HEK293 (cell line): Measurements from ENCODE around the gene TRPM5.

Experiments used
- CTCF ChIA-PET: fragments of 350-600 bp; formaldehyde crosslinking; extraction: SDS; loops from one replicate; lab custom pipeline; 2021; ENCODE audit warnings: antibody characterized with exemption; lab: Yijun Ruan, JAX
- POLR2A ChIA-PET: fragments of 300-600 bp; formaldehyde crosslinking; extraction: SDS; loops from one replicate; lab custom pipeline; 2020; ENCODE audit warnings: antibody characterized with exemption, inconsistent platforms; lab: Yijun Ruan, JAX
- H3K27ac ChIP-seq: fragments of 200-500 bp; sonication (Bioruptor generic); 2 replicates; pipeline ENCODE4 v1.5.1; 2014; ENCODE audit warnings: low read depth, low read length, control low read depth, inconsistent platforms; ENCODE audit errors: extremely low read depth
- H3K36me3 ChIP-seq, 2 experiments: fragments of 200-500 bp in 1 of 2; sonication (Bioruptor generic) in 1 of 2; 1 replicate in 1 of 2; 2 replicates in 1 of 2; pipeline ENCODE4 v1.5.1; 2014 to 2017; ENCODE audit warnings: inconsistent platforms in 2 of 2, low read length in 2 of 2; ENCODE audit not compliant: control insufficient read depth in 2 of 2, insufficient read depth in 1 of 2
- H3K4me1 ChIP-seq: fragments of 200-500 bp; sonication (Bioruptor generic); 2 replicates; pipeline ENCODE4 v1.5.1; 2014; ENCODE audit warnings: mild to moderate bottlenecking, low read length, inconsistent platforms; ENCODE audit not compliant: control insufficient read depth, insufficient read depth
- H3K4me3 ChIP-seq: 2 replicates; pipeline ENCODE4 v1.5.1; 2011; ENCODE audit warnings: low read depth, mild to moderate bottlenecking, control low read depth, low read length, moderate library complexity
- H3K9me3 ChIP-seq: fragments of 200-500 bp; sonication (Bioruptor generic); 2 replicates; pipeline ENCODE4 v1.5.1; 2014; ENCODE audit warnings: low read depth, low read length, inconsistent platforms; ENCODE audit not compliant: control insufficient read depth, insufficient read depth
- BCL11A ChIP-seq: fragments of 450-650 bp; formaldehyde crosslinking; IDR thresholded peaks from 2 replicates; pipeline ENCODE4 v1.5.1; 2016; ENCODE audit warnings: low read depth, missing biosample characterization, missing genetic modification characterization
- KLF9 ChIP-seq: fragments of 450-650 bp; formaldehyde crosslinking; IDR thresholded peaks from 2 replicates; pipeline ENCODE4 v1.5.1; 2016; ENCODE audit warnings: missing biosample characterization, missing genetic modification characterization, low read depth
- YY2 ChIP-seq: fragments of 450-650 bp; formaldehyde crosslinking; IDR thresholded peaks from 2 replicates; pipeline ENCODE4 v1.5.1; 2016; ENCODE audit warnings: missing biosample characterization, missing genetic modification characterization
- ZBTB48 ChIP-seq: fragments of 450-650 bp; formaldehyde crosslinking; IDR thresholded peaks from 2 replicates; pipeline ENCODE4 v1.5.1; 2016; ENCODE audit warnings: missing biosample characterization, missing genetic modification characterization
- ZFP41 ChIP-seq: fragments of 450-650 bp; formaldehyde crosslinking; IDR thresholded peaks from 2 replicates; pipeline ENCODE4 v1.5.1; 2016; ENCODE audit warnings: missing biosample characterization, missing genetic modification characterization, borderline replicate concordance
- ZIC2 ChIP-seq: fragments of 450-650 bp; formaldehyde crosslinking; IDR thresholded peaks from 2 replicates; pipeline ENCODE4 v1.5.1; 2016; ENCODE audit warnings: missing biosample characterization, missing genetic modification characterization
- ZNF133 ChIP-seq: fragments of 450-650 bp; formaldehyde crosslinking; IDR thresholded peaks from 2 replicates; pipeline ENCODE4 v1.5.1; 2016; ENCODE audit warnings: missing biosample characterization, missing genetic modification characterization
- ZNF148 ChIP-seq: fragments of 450-650 bp; formaldehyde crosslinking; IDR thresholded peaks from 2 replicates; pipeline ENCODE4 v1.5.0; 2017; ENCODE audit warnings: missing biosample characterization, missing genetic modification characterization, borderline replicate concordance
- ZNF16 ChIP-seq: fragments of 450-650 bp; formaldehyde crosslinking; IDR thresholded peaks from 2 replicates; pipeline ENCODE4 v1.5.1; 2016; ENCODE audit warnings: low read depth, missing biosample characterization, missing genetic modification characterization
- ZNF266 ChIP-seq: fragments of 450-650 bp; formaldehyde crosslinking; IDR thresholded peaks from 2 replicates; pipeline ENCODE4 v1.5.1; 2016; ENCODE audit warnings: missing biosample characterization, missing genetic modification characterization, low read depth
- ZNF280D ChIP-seq: fragments of 450-650 bp; formaldehyde crosslinking; IDR thresholded peaks from 2 replicates; pipeline ENCODE4 v1.5.1; 2016; ENCODE audit warnings: missing biosample characterization, missing genetic modification characterization
- ZNF302 ChIP-seq: fragments of 450-650 bp; formaldehyde crosslinking; IDR thresholded peaks from 2 replicates; pipeline ENCODE4 v1.5.1; 2016; ENCODE audit warnings: missing biosample characterization, missing genetic modification characterization, low read depth
- ZNF501 ChIP-seq: fragments of 450-650 bp; formaldehyde crosslinking; IDR thresholded peaks from 2 replicates; pipeline ENCODE4 v1.5.1; 2016; ENCODE audit warnings: missing biosample characterization, missing genetic modification characterization
- ZNF529 ChIP-seq: fragments of 450-650 bp; formaldehyde crosslinking; IDR thresholded peaks from 2 replicates; pipeline ENCODE4 v1.5.1; 2017; ENCODE audit warnings: missing genetic modification characterization, missing biosample characterization; ENCODE audit not compliant: insufficient replicate concordance
- ZNF548 ChIP-seq: fragments of 450-650 bp; formaldehyde crosslinking; IDR thresholded peaks from 2 replicates; pipeline ENCODE4 v1.5.1; 2016; ENCODE audit warnings: missing biosample characterization, missing genetic modification characterization
- ZNF560 ChIP-seq: fragments of 450-650 bp; formaldehyde crosslinking; IDR thresholded peaks from 2 replicates; pipeline ENCODE4 v1.5.1; 2017; ENCODE audit warnings: missing biosample characterization, missing genetic modification characterization, borderline replicate concordance
- ZNF561 ChIP-seq: fragments of 450-650 bp; IDR thresholded peaks from 2 replicates; pipeline ENCODE4 v1.5.1; 2018; ENCODE audit warnings: missing biosample characterization, missing genetic modification characterization, borderline replicate concordance
- ZNF580 ChIP-seq: fragments of 450-650 bp; formaldehyde crosslinking; IDR thresholded peaks from 2 replicates; pipeline ENCODE4 v1.5.1; 2016; ENCODE audit warnings: missing biosample characterization, missing genetic modification characterization
- ZNF610 ChIP-seq: fragments of 450-650 bp; formaldehyde crosslinking; IDR thresholded peaks from 2 replicates; pipeline ENCODE4 v1.5.1; 2016; ENCODE audit warnings: missing biosample characterization, missing genetic modification characterization, borderline replicate concordance
- ZNF629 ChIP-seq: fragments of 450-650 bp; formaldehyde crosslinking; IDR thresholded peaks from 2 replicates; pipeline ENCODE4 v1.5.1; 2017; ENCODE audit warnings: missing biosample characterization, missing genetic modification characterization
- ZNF768 ChIP-seq: fragments of 450-650 bp; formaldehyde crosslinking; IDR thresholded peaks from 2 replicates; pipeline ENCODE4 v1.5.1; 2018; ENCODE audit warnings: missing biosample characterization, mild to moderate bottlenecking, missing genetic modification characterization
- ZNF792 ChIP-seq: fragments of 450-650 bp; formaldehyde crosslinking; IDR thresholded peaks from 2 replicates; pipeline ENCODE4 v1.5.1; 2016; ENCODE audit warnings: missing biosample characterization, missing genetic modification characterization
- ZNF843 ChIP-seq: fragments of 450-650 bp; formaldehyde crosslinking; IDR thresholded peaks from 2 replicates; pipeline ENCODE4 v1.5.1; 2016; ENCODE audit warnings: missing biosample characterization, missing genetic modification characterization

Gene TRPM5

GRCh38 chr11:2424811-2425495, 19.4 kb downstream of the TRPM5 start (continued):
- no peak for TF ChIP-seq ZNF561 (tag by site-specific recombination)
- TF ChIP-seq ZNF548, result no peak
- TF ChIP-seq KLF9 (tag by site-specific recombination), result no peak

- H3K4me1 ChIP-seq, result no peaks in the 10 kb centered on the region
- no peaks in the 10 kb centered on the region for H3K36me3 ChIP-seq
- H3K4me3 ChIP-seq, result no peak overlapping the region
- no peak overlapping the region for H3K27ac ChIP-seq
- TF ChIP-seq BCL11A, result no peak
- TF ChIP-seq ZNF148 (tag by site-specific recombination), result no peak
- no peak for TF ChIP-seq ZNF133 (tag by site-specific recombination)
- no peak for TF ChIP-seq ZNF501 (tag by site-specific recombination)
- TF ChIP-seq ZNF768 (tag by site-specific recombination), result no peak
- TF ChIP-seq ZNF529 (tag by site-specific recombination), result no peak
- TF ChIP-seq ZNF843 (tag by site-specific recombination), result no peak
- no peak for TF ChIP-seq ZBTB48
- TF ChIP-seq ZNF16, result no peak
- no peak for TF ChIP-seq ZFP41 (tag by site-specific recombination)
- TF ChIP-seq ZNF302 (tag by site-specific recombination), result no peak
- no peak for TF ChIP-seq ZNF610 (tag by site-specific recombination)
- no peak for TF ChIP-seq ZNF266
- no peak for TF ChIP-seq ZNF580 (tag by site-specific recombination)
- TF ChIP-seq ZIC2, result no peak
- no peak for TF ChIP-seq ZNF629 (tag by site-specific recombination)
- TF ChIP-seq ZNF792 (tag by site-specific recombination), result no peak
- TF ChIP-seq ZNF280D (tag by site-specific recombination), result no peak
- TF ChIP-seq YY2, result no peak
- TF ChIP-seq ZNF560 (tag by site-specific recombination), result no peak
- CTCF ChIA-PET, result interaction anchor here (0.6 to 11.2 kb wide), 8 partner anchors 13 to 614 kb away, joined by 3 to 297 read pairs (median 4); partner anchors contain the start of genes C11orf21, TSPAN32 and TSSC4
- POLR2A ChIA-PET, result interaction anchor here (0.5 kb wide), 1 partner anchor 23 kb away, joined by 3 read pairs; the partner anchor contains the start of gene TSSC4
- H3K9me3 ChIP-seq, result no peaks in the 10 kb centered on the region
Measured at GRCh38 chr11:2423157-2424025, 20.9 kb downstream of the TRPM5 start.
